Medulla oblongata (tissue), 1 donor: ENCODE measurements around the gene TADA2A.

Source experiments
- DNase-seq: peaks from one replicate; pipeline ENCODE4 v3.0.0-alpha.2; 2015; ENCODE audit errors: extremely low spot score

TADA2A gene, protein sequence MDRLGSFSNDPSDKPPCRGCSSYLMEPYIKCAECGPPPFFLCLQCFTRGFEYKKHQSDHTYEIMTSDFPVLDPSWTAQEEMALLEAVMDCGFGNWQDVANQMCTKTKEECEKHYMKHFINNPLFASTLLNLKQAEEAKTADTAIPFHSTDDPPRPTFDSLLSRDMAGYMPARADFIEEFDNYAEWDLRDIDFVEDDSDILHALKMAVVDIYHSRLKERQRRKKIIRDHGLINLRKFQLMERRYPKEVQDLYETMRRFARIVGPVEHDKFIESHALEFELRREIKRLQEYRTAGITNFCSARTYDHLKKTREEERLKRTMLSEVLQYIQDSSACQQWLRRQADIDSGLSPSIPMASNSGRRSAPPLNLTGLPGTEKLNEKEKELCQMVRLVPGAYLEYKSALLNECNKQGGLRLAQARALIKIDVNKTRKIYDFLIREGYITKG

GRCh38 chr17:37406635-37407461 lies at the start of gene TADA2A, which contains the start of gene ACACA:
TADA2A (plus strand) TSS chr17:37406886; CDS start chr17:37411366, 4,480 bp downstream.
ACACA (minus strand) TSS chr17:37406836; CDS start chr17:37406299, 537 bp downstream.
- DNase-seq: peak; percentile 74

DNA sequence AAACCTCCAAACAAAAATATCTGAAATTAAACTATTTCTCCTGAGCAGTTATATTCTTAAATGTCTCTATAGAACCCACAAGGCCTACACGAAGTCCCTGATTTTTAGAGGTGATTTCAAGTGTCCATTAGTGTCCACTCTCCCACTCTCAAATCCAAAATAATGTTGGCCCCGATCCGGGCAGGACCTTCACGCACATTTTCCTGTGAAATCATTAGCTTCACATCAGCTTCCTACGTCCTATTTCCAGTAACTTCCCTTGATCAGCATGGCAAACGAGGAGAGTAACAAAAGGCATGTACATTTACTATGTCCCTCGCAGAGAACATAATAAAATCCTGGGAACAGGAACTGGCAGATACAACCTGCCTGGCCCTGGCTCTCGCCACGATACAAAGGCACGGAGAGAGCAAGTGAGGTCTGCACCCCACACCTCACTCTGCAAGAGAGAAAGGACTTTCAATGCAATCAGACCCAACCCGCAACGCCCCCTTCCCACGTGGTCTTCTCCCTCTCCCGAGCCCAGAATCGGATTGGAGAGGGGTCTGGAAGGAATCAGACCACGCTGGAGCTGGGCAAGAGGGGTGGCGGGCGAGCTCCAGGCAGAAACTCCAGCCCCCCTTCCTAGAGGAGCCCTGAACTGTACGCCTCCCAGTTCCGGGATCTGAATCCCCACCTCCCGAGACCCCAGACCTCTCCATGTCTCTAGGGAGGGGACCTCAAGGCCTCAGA lies 48.4 kb upstream of the TADA2A start:
- peak; percentile 68 for DNase-seq

- DNase-seq: peak; percentile 96
These were observed 47.6 kb upstream of the TADA2A start for GRCh38 chr17:37358830-37359681.

GRCh38 chr17:37359682-37360188 lies 47.0 kb upstream of the TADA2A start:
- no peak for DNase-seq

- no peak for DNase-seq
These were observed 46.1 kb upstream of the TADA2A start for GRCh38 chr17:37360632-37361031.

DNA sequence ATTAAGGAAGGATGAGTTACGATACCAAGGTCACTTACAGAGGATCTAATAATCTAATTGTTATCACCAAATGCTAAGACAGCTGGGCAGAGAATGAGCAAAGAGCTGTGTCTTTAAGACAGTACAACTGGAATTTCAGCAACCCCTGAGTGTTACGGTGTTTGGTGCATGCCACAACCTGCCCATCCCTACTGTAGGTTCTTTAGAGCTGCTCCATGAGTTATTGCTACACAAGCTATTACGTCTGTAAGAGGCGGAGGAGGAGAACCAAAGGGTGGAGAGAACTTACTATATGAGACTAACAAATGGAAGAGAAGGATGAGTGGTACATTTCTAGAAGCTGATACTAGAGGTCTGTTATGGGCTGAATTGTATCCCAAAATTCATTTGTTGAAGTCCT lies 45.1 kb upstream of the TADA2A start:
- DNase-seq: no peak

DNA sequence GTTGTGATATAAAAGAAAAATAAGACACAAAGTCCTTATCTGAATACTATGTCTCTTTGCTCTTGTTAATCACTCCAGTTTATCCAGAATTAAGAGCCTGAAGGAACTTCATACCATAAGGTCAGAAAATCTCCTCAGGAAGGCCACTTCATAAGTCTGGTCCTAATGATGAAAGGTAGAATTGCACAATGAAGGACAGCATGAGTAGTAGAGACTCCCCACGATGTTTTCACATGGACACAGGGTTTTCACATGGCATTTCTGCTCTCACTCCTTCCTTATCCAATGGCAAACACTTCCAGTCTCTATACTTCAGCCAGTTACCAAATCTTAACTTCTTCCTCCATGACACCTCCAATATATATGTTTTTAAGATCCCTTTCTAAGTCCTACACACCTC lies 41.1 kb upstream of the TADA2A start:
- no peak for DNase-seq

GRCh38 chr17:37368577-37368976 lies 38.1 kb upstream of the TADA2A start:
- DNase-seq: no peak

GRCh38 chr17:37373530-37374159 lies 33.0 kb upstream of the TADA2A start:
- DNase-seq: peak; percentile 93

DNA sequence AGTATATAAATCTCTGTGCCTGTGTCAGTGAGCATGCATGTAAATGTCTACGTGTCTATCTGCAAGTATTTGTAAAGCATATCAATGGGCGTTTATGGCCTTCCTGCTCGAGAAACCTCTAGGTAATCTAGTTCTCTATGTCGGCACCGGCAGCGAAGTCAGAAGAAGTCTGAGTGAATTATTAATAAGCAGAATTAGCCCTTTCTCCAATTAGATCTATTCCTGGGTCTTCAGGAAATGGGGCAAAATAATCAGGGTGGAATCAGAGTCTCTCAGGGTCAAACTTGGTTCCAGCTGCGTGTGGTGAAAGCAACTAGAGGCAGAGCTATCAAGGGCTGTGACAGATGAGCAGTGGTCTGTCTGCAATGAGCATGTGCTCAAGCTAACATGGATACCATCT lies 31.0 kb upstream of the TADA2A start, which contains the start of gene C17orf78:
C17orf78 (plus strand) TSS at position 280 of the 400 bp plus-strand sequence; CDS start at position 388, 108 bp downstream.
- no peak for DNase-seq

DNA sequence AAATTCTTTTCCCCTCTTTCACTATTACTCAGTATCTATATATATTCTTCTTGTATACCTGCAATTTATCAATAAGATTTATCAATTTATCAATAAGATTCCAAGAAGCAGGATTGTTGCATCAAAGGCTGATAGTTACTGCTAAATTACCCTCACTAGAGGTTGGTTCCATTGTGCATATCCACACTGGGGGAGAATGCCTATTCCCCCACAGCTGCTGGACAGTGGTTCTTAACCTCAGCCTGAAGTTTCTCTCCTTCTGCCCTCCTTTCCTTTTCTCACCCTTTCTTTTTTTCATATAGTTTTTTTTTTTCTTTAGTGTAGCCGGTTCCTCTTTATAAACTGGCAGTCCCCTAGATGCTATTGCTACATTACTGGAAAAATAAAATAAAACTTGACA lies 24.6 kb upstream of the TADA2A start:
- DNase-seq: no peak

- no peak for DNase-seq
These were observed 22.0 kb upstream of the TADA2A start for GRCh38 chr17:37384560-37385149.

- DNase-seq: no peak
These were observed 21.2 kb upstream of the TADA2A start for GRCh38 chr17:37385474-37385990.

- DNase-seq: no peak
These were observed 20.2 kb upstream of the TADA2A start for GRCh38 chr17:37386462-37386861.

DNA sequence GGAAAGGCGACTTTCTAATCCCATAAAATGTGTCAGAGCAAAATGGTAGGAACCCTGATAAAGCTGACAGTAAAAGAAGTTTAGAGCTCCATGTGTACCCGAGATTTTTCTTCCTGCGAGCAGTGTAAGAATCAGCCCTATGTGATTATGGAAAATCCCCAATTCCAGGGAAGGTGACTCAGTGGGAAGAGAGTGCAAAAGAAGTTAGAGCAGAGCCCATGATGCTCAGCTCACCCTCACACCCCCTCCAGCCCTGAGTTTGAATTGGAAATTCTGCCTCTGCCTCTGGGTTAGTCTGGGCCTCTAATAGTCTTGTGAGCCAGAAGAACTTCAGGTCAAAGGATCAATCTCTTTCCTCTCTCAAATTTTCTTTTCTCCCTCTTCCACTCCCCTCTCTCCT lies 18.4 kb upstream of the TADA2A start:
- DNase-seq: no peak

GRCh38 chr17:37389160-37389559 lies 17.5 kb upstream of the TADA2A start:
- no peak for DNase-seq

DNA sequence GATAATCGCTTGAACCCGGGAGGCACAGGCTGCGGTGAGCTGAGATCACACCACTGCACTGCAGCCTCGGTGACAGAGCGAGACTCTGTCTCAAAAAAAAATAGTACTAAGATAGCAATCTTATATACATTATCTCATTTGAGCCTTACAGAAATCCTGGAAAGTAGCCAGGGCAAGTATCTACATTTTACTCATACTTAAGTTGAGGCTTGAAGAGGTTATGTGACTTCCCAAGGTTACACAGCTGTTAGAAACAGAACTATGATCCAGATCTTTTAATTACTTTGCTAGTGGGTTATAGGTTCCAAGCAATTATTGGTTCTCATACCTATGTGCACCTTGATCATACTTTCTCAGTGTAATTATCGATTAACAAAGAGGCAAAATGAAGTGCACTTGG lies 15.5 kb upstream of the TADA2A start:
- no peak for DNase-seq

DNA sequence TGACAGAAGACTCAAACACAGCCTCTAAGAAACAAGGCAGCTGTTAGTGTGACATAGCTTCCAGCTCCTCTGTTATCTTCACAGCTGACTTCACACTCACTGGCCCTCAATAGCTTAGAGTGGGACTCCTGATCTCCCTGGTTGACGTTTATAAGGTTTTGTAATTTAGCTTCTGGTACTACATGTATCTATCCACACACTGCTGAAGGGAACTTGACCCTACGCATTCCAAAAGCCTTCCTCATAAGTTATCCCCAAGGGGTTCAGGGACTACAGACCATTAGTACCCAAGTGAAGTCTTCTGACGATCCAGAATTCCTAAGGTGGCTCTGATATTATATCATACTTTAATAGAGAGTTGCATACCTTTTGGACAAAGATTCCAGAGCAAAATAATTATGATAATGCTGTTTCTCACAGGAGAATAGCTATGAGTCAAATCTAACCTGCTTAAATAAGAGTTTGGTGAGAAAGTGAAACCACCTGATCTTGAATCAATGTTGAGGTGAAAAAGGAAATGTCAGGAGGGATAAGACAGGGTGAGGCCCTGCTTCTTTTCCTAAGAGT lies 14.6 kb upstream of the TADA2A start:
- DNase-seq: no peak

- DNase-seq: no peak
These were observed 13.3 kb upstream of the TADA2A start for GRCh38 chr17:37393352-37393751.
